ENCODE results near the gene ANO2. TPM values are rescaled to one million over a fixed set of nuclear protein-coding genes. Genes with fewer than 3 reads are reported as not detected.

Gene ANO2
- total RNA-seq, 4 donors from 2014 or later: 0.59 to 51.7 (median 15.1) TPM

DNA sequence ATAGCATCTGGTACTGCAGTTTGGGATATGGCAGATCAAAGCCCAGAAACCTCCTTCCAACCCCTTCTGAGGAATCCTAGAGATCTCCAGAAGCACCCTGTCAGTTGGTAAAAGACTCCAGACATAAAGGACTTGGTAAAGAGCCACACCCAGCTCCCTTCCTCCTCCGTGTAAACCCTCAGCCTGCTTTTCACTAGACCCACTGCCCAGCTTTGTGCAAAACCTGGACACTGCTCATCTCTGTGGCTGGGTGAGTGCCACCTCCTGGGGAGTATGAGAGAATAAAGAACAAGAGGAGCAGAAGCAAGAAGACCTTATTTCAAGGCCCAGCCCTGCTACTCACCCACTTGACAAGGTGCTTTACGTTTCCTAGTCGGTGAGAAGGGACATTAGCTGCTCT lies 33.0 kb downstream of the ANO2 start:
- DNase-seq: no peak
- no peaks in the 10 kb centered on the region for H3K4me1 ChIP-seq
- H3K36me3 ChIP-seq: no peaks in the 10 kb centered on the region
- no peaks in the 10 kb centered on the region for H3K9me3 ChIP-seq
- intact Hi-C loops (cut with DNase I; ENCODE audit: low total_unique reads): no loop called here
- no peaks in the 10 kb centered on the region for H3K27me3 ChIP-seq
- no peak overlapping the region for H3K27ac ChIP-seq
- no peak for TF ChIP-seq POLR2A (IDR thresholded peaks at IDR 0.05)
- TF ChIP-seq, protein P1, sequence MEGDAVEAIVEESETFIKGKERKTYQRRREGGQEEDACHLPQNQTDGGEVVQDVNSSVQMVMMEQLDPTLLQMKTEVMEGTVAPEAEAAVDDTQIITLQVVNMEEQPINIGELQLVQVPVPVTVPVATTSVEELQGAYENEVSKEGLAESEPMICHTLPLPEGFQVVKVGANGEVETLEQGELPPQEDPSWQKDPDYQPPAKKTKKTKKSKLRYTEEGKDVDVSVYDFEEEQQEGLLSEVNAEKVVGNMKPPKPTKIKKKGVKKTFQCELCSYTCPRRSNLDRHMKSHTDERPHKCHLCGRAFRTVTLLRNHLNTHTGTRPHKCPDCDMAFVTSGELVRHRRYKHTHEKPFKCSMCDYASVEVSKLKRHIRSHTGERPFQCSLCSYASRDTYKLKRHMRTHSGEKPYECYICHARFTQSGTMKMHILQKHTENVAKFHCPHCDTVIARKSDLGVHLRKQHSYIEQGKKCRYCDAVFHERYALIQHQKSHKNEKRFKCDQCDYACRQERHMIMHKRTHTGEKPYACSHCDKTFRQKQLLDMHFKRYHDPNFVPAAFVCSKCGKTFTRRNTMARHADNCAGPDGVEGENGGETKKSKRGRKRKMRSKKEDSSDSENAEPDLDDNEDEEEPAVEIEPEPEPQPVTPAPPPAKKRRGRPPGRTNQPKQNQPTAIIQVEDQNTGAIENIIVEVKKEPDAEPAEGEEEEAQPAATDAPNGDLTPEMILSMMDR (IDR thresholded peaks at IDR 0.05): no peak
- no peak overlapping the region for H3K4me3 ChIP-seq

DNA sequence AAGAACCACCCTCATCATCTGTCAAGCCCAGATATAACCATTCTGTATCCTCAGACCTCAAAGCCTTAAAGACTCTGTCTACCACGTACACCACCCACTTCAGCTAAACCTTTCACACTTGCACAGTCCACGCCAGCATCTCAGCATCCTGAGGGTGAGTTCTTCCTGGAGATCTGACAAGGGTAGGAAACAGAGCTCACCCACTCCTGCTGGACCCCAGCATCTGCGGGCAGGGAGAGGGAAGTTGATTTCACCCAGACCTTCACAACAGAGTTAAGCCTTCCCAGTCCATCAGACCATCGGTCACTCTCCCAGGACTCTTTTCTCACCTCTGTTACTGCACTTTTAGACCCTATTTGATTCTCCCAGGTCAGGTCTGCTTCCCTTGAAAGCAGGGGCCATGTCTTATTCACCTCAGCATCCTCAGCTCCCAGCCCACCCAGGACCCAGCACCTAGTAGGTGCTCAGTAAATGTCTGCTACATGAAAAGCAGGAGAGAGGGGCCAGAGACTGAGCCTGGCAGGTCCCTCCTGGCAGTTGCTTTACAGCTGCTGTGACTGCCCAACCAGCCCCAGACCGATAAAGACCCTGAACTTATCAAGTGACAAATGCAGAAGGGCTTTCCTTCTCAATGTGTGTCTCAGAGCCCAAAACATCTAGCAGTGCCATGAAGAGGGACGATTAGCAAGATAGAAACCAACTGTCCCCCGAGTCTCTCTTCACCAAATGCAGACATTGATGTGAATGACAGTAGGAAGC lies 34.1 kb downstream of the ANO2 start:
- H3K27me3 ChIP-seq: no peaks in the 10 kb centered on the region
- no peak for TF ChIP-seq POLR2A (IDR thresholded peaks at IDR 0.05)
- no peaks in the 10 kb centered on the region for H3K36me3 ChIP-seq
- H3K9me3 ChIP-seq: no peaks in the 10 kb centered on the region
- no peak overlapping the region for H3K27ac ChIP-seq
- no peaks in the 10 kb centered on the region for H3K4me1 ChIP-seq
- no peak overlapping the region for H3K4me3 ChIP-seq
- DNase-seq: no peak
- intact Hi-C loops (cut with DNase I; ENCODE audit: low total_unique reads): no loop called here

DNA sequence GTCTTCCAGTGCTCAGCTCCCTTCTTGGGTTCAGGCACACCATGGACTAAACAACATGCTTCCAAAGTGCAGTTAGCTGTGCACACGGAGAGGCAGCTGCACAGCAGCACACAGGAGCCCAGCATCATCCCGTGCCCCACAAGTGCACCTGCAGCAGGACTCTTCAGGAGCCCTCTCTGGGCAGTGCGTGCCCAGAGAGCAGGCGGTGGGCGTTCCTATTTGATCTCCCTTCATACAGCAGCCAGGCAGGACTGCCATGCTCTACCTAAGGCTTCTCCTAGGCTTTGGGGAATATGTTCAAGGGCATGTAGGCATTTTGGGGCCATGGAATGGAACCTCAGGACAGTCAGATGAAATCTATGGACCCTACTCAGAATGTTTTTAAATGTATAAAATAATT lies 35.5 kb downstream of the ANO2 start:
- Histone ChIP-seq H3K27ac (no peak overlapping the region), H3K27me3 (no peaks in the 10 kb centered on the region), H3K9me3 (no peaks in the 10 kb centered on the region), H3K36me3 (no peaks in the 10 kb centered on the region), H3K4me3 (no peak overlapping the region), H3K4me1 (no peaks in the 10 kb centered on the region)
- TF ChIP-seq, protein P1 (IDR thresholded peaks at IDR 0.05): no peak
- no peak for DNase-seq
- intact Hi-C loops (cut with DNase I; ENCODE audit: low total_unique reads): no loop called here

DNA sequence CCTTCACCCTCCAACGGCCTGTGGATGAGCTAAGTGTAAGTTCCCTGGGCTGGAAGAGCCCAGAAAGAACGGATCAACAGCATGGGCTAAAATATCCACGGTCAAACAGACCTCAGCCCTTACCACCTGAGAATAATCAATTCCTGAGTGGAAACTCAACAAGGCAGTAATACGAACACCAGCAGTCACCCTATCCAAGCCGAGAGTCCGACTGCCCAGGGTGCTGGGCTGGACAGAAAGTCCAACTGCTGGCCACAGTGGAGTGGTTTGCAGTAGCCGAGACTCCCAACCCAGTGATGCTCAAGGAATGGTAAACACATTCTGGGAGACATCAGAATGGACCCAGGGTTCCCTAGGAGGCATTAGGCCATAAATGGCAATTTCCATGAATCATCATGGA lies 36.8 kb downstream of the ANO2 start:
- TF ChIP-seq, protein P1 (IDR thresholded peaks at IDR 0.05): no peak
- TF ChIP-seq POLR2A (IDR thresholded peaks at IDR 0.05): no peak

DNA sequence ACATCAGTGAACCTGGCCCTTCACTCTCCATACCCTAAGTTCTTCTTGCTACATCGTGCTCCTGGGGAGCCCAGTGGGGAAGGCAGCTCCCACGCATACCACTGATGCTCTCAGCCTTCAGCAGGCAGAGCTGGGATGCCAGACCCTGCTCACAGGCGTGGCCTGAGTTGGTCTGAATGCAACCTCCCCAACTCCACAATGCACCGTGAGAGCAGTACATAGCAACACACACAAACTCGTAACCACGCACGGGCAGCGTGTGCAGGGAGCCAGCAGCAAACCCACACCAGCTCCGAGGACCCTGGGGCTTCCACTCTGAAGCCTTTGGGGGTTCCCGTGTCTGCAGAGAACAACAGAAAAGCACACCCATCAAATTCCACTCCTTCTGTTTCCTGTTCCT lies 37.3 kb downstream of the ANO2 start:
- no peak for DNase-seq
- intact Hi-C loops (cut with DNase I; ENCODE audit: low total_unique reads): no loop called here
- Histone ChIP-seq H3K27me3 (no peaks in the 10 kb centered on the region), H3K36me3 (no peaks in the 10 kb centered on the region), H3K4me3 (no peak overlapping the region), H3K4me1 (no peaks in the 10 kb centered on the region), H3K9me3 (no peaks in the 10 kb centered on the region), H3K27ac (no peak overlapping the region)
- no peak for TF ChIP-seq POLR2A (IDR thresholded peaks at IDR 0.05)
- TF ChIP-seq, protein P1 (IDR thresholded peaks at IDR 0.05): no peak

More for the DNA sequence above, 36.8 kb downstream of the ANO2 start:
- no peak overlapping the region for H3K27ac ChIP-seq
- H3K4me3 ChIP-seq: no peak overlapping the region
- intact Hi-C loops (cut with DNase I; ENCODE audit: low total_unique reads): no loop called here
- H3K4me1 ChIP-seq: no peaks in the 10 kb centered on the region
- no peak for DNase-seq
- no peaks in the 10 kb centered on the region for H3K27me3 ChIP-seq
- H3K9me3 ChIP-seq: no peaks in the 10 kb centered on the region
- H3K36me3 ChIP-seq: no peaks in the 10 kb centered on the region

All from uterus (tissue), 4 donors.